Activated CD4-positive, alpha-beta T cell treated with anti-CD3 and anti-CD28 coated beads for 36 hours (primary cell): ENCODE data around the gene TBC1D10A. TPM values are rescaled to one million over a fixed set of nuclear protein-coding genes. Genes with fewer than 3 reads are reported as not detected.

ENCODE experiments used
- ATAC-seq: fragments of 200-7000 bp; cut with Tn5 transposase; one replicate; pipeline ENCODE4 v1.10.0; 2021; ENCODE audit warnings: mild to moderate bottlenecking, moderate library complexity
- CTCF ChIA-PET: fragments of 350-600 bp; sonication (Branson Sonifier 250); formaldehyde crosslinking; loops from one replicate; lab custom pipeline; 2021; ENCODE audit warnings: antibody characterized with exemption; lab: Charles Lee
- POLR2A ChIA-PET: fragments of 350-600 bp; sonication (Branson Sonifier 250); formaldehyde crosslinking; loops from one replicate; lab custom pipeline; 2021; ENCODE audit warnings: antibody characterized with exemption, inconsistent platforms; lab: Charles Lee
- DNase-seq: peaks from one replicate; pipeline ENCODE4 v3.0.0-alpha.2; 2020
- H3K27ac Mint-ChIP-seq: one replicate; pipeline ENCODE4 v1.8.0; 2021; ENCODE audit warnings: mixed read lengths
- H3K27me3 Mint-ChIP-seq: one replicate; pipeline ENCODE4 v1.8.0; 2021; ENCODE audit warnings: mixed read lengths
- H3K36me3 Mint-ChIP-seq: one replicate; pipeline ENCODE4 v1.8.0; 2021; ENCODE audit warnings: low read depth, mixed read lengths
- H3K4me1 Mint-ChIP-seq: one replicate; pipeline ENCODE4 v1.8.0; 2021; ENCODE audit warnings: mixed read lengths
- H3K4me3 Mint-ChIP-seq: one replicate; pipeline ENCODE4 v1.8.0; 2021; ENCODE audit warnings: mild to moderate bottlenecking, moderate library complexity, mixed read lengths
- H3K9me3 Mint-ChIP-seq: one replicate; pipeline ENCODE4 v1.8.0; 2021; ENCODE audit warnings: low read depth, mixed read lengths
- intact Hi-C, 2 experiments: fragments of 100-400 bp; cut with DNase I in 1 of 2; cut with micrococcal nuclease in 1 of 2; formaldehyde crosslinking; loops; one replicate each; pipeline versions ENCODE4 v1.14.2 to v1.15.1; 2022 to 2024; cut with DNase I, micrococcal nuclease
- total RNA-seq, 2 experiments: library from RNA; stranded (reverse); gene quantifications; one replicate each; pipeline ENCODE4 v1.2.3, GENCODE V29; 2021

TBC1D10A gene
- total RNA-seq, 2 experiments from 2014 or later = 20.1 to 21.6 TPM

- ChIA-PET CTCF (interaction anchor here (0.7 to 2.0 kb wide), 6 partner anchors 18 to 160 kb away, joined by 3 to 7 read pairs (median 4); no protein-coding TSS in a partner anchor), POLR2A (interaction anchor here (0.6 kb wide), 1 partner anchor 160 kb away, joined by 4 read pairs; no protein-coding TSS in a partner anchor)
- peak overlapping the region; percentile 98 for H3K27ac Mint-ChIP-seq
- peak overlapping the region; percentile 88 for H3K4me3 Mint-ChIP-seq
- H3K4me1 Mint-ChIP-seq = peaks cover 38% of the 10 kb centered on the region
- H3K27me3 Mint-ChIP-seq = no peaks in the 10 kb centered on the region
- peak; percentile 76 for DNase-seq
- intact Hi-C loops = loop anchor here in 1 of 2 experiments (1.0 to 10.0 kb wide), 6 partner anchors 120 to 700 kb away; partner anchors contain the start of genes MORC2, MTMR3, NF2 and PES1
- peaks cover 57% of the 10 kb centered on the region for H3K36me3 Mint-ChIP-seq
- no peaks in the 10 kb centered on the region for H3K9me3 Mint-ChIP-seq
- peak; percentile 14 for ATAC-seq
These were observed 59.1 kb downstream of the TBC1D10A start for GRCh38 chr22:30267382-30268302.

- Mint-ChIP-seq H3K4me1 (peaks cover 45% of the 10 kb centered on the region), H3K9me3 (no peaks in the 10 kb centered on the region), H3K36me3 (peaks cover 62% of the 10 kb centered on the region), H3K27me3 (no peaks in the 10 kb centered on the region), H3K27ac (peak within 1 kb of the TSS; percentile 98), H3K4me3 (peak within 1 kb of the TSS; percentile 88)
- DNase-seq (peak; percentile 86), ATAC-seq (peak; percentile 37)
- POLR2A ChIA-PET = interaction anchor here (0.6 kb wide), 1 partner anchor 159 kb away, joined by 4 read pairs; no protein-coding TSS in a partner anchor
- intact Hi-C loops = loop anchor here in 1 of 2 experiments (1.0 to 10.0 kb wide), 10 partner anchors 20 to 701 kb away; partner anchors contain the start of genes LIF, MORC2, MTMR3 and NF2
- CTCF ChIA-PET = interaction anchor here (0.6 to 3.7 kb wide), 8 partner anchors 19 to 159 kb away, joined by 3 to 43 read pairs (median 5); no protein-coding TSS in a partner anchor
These were observed 60.0 kb downstream of the TBC1D10A start, which contains the start of gene OSM for GRCh38 chr22:30266445-30267381. OSM (minus strand) TSS chr22:30266851; CDS start chr22:30266799, 52 bp downstream.

GRCh38 chr22:30265823-30266444, 60.8 kb downstream of the TBC1D10A start:
- Mint-ChIP-seq H3K4me1 (peaks cover 43% of the 10 kb centered on the region), H3K9me3 (no peaks in the 10 kb centered on the region), H3K36me3 (peaks cover 55% of the 10 kb centered on the region), H3K4me3 (peak overlapping the region; percentile 88), H3K27me3 (no peaks in the 10 kb centered on the region), H3K27ac (peak overlapping the region; percentile 98)
- ChIA-PET CTCF (interaction anchor here (0.6 to 3.7 kb wide), 3 partner anchors 14 to 80 kb away, joined by 3 to 43 read pairs (median 5); no protein-coding TSS in a partner anchor), POLR2A (no interaction called here)
- ATAC-seq (peak; percentile 77), DNase-seq (peak; percentile 92)
- intact Hi-C loops = loop anchor here in 1 of 2 experiments (1.0 to 10.0 kb wide), 9 partner anchors 20 to 701 kb away; partner anchors contain the start of genes LIF, MORC2, MTMR3 and NF2

- intact Hi-C loops = loop anchor here in 1 of 2 experiments (5.0 to 10.0 kb wide), 4 partner anchors 380 to 702 kb away; partner anchors contain the start of genes MORC2, MTMR3, NF2 and TUG1
- H3K9me3 Mint-ChIP-seq = no peaks in the 10 kb centered on the region
- no peaks in the 10 kb centered on the region for H3K27me3 Mint-ChIP-seq
- H3K27ac Mint-ChIP-seq = peak overlapping the region; percentile 98
- peaks cover 43% of the 10 kb centered on the region for H3K4me1 Mint-ChIP-seq
- ATAC-seq (no peak), DNase-seq (no peak)
- H3K4me3 Mint-ChIP-seq = peak overlapping the region; percentile 88
- H3K36me3 Mint-ChIP-seq = peaks cover 50% of the 10 kb centered on the region
- ChIA-PET POLR2A (interaction anchor here (0.6 to 1.0 kb wide), 3 partner anchors 37 to 83 kb away, joined by 3 to 4 read pairs (median 3); no protein-coding TSS in a partner anchor), CTCF (interaction anchor here (0.6 to 3.7 kb wide), 5 partner anchors 14 to 126 kb away, joined by 3 to 43 read pairs (median 4); no protein-coding TSS in a partner anchor)
These were observed 61.5 kb downstream of the TBC1D10A start for GRCh38 chr22:30265131-30265720.

GRCh38 chr22:30263883-30264282, 62.9 kb downstream of the TBC1D10A start:
- H3K4me3 Mint-ChIP-seq = peak overlapping the region; percentile 88
- POLR2A ChIA-PET = no interaction called here
- H3K9me3 Mint-ChIP-seq = no peaks in the 10 kb centered on the region
- peaks cover 38% of the 10 kb centered on the region for H3K36me3 Mint-ChIP-seq
- H3K27me3 Mint-ChIP-seq = no peaks in the 10 kb centered on the region
- H3K4me1 Mint-ChIP-seq = peaks cover 40% of the 10 kb centered on the region
- H3K27ac Mint-ChIP-seq = no peak overlapping the region
- ATAC-seq (no peak), DNase-seq (no peak)
- CTCF ChIA-PET = interaction anchor here (0.7 to 3.7 kb wide), 18 partner anchors 9 to 162 kb away, joined by 3 to 43 read pairs (median 4); partner anchors contain the start of genes MTFP1 and SEC14L2
- intact Hi-C loops = loop anchor here (1.0 to 10.0 kb wide), 4 partner anchors 23 to 659 kb away; partner anchors contain the start of genes MTMR3 (in 1 of the 2), NF2 (in 1 of the 2), UQCR10 (in 1 of the 2) and ZMAT5 (in 1 of the 2)

- H3K4me1 Mint-ChIP-seq = peaks cover 33% of the 10 kb centered on the region
- H3K4me3 Mint-ChIP-seq = peak overlapping the region; percentile 62
- ATAC-seq (no peak), DNase-seq (peak; percentile 88)
- no peaks in the 10 kb centered on the region for H3K9me3 Mint-ChIP-seq
- peaks cover 31% of the 10 kb centered on the region for H3K36me3 Mint-ChIP-seq
- H3K27me3 Mint-ChIP-seq = no peaks in the 10 kb centered on the region
- ChIA-PET POLR2A (no interaction called here), CTCF (interaction anchor here (0.5 to 3.7 kb wide), 25 partner anchors 8 to 195 kb away, joined by 3 to 43 read pairs (median 4); partner anchors contain the start of genes MTFP1 and SEC14L2)
- intact Hi-C loops = loop anchor here (1.0 to 10.0 kb wide), 4 partner anchors 24 to 658 kb away; partner anchors contain the start of genes MTMR3 (in 1 of the 2), NF2 (in 1 of the 2), UQCR10 (in 1 of the 2) and ZMAT5 (in 1 of the 2)
- H3K27ac Mint-ChIP-seq = peak overlapping the region; percentile 51
These were observed 63.6 kb downstream of the TBC1D10A start for GRCh38 chr22:30262917-30263741.

GRCh38 chr22:30262112-30262511, 64.6 kb downstream of the TBC1D10A start:
- POLR2A ChIA-PET = no interaction called here
- Mint-ChIP-seq H3K9me3 (no peaks in the 10 kb centered on the region), H3K27ac (no peak overlapping the region), H3K36me3 (peaks cover 28% of the 10 kb centered on the region), H3K4me1 (peaks cover 27% of the 10 kb centered on the region), H3K4me3 (no peak overlapping the region), H3K27me3 (no peaks in the 10 kb centered on the region)
- intact Hi-C loops = loop anchor here in 1 of 2 experiments (10.0 kb wide), 3 partner anchors 377 to 657 kb away; partner anchors contain the start of genes MTMR3, NF2, UQCR10 and ZMAT5
- ATAC-seq = no peak
- CTCF ChIA-PET = interaction anchor here (0.9 to 2.0 kb wide), 5 partner anchors 15 to 156 kb away, joined by 3 to 19 read pairs (median 7); partner anchors contain the start of genes CASTOR1 and RNF215
- no peak for DNase-seq

GRCh38 chr22:30261134-30261533, 65.6 kb downstream of the TBC1D10A start:
- Mint-ChIP-seq H3K36me3 (peaks cover 22% of the 10 kb centered on the region), H3K27ac (peak overlapping the region; percentile 2), H3K27me3 (no peaks in the 10 kb centered on the region), H3K4me3 (no peak overlapping the region), H3K9me3 (no peaks in the 10 kb centered on the region), H3K4me1 (peaks cover 27% of the 10 kb centered on the region)
- ChIA-PET POLR2A (no interaction called here), CTCF (interaction anchor here (0.6 to 2.8 kb wide), 6 partner anchors 16 to 256 kb away, joined by 3 to 16 read pairs (median 6); partner anchors contain the start of genes CASTOR1 and RNF215)
- no peak for DNase-seq
- intact Hi-C loops = loop anchor here in 1 of 2 experiments (10.0 kb wide), 3 partner anchors 376 to 656 kb away; partner anchors contain the start of genes MTMR3, NF2, UQCR10 and ZMAT5
- ATAC-seq = no peak
